ENCODE results near the gene CHURC1. TPM values are rescaled to one million over a fixed set of nuclear protein-coding genes. Genes with fewer than 3 reads are reported as not detected.

CHURC1 gene
- total and polyA plus RNA-seq, 2 experiments from 2014 or later: 42.0 to 218 TPM

DNA sequence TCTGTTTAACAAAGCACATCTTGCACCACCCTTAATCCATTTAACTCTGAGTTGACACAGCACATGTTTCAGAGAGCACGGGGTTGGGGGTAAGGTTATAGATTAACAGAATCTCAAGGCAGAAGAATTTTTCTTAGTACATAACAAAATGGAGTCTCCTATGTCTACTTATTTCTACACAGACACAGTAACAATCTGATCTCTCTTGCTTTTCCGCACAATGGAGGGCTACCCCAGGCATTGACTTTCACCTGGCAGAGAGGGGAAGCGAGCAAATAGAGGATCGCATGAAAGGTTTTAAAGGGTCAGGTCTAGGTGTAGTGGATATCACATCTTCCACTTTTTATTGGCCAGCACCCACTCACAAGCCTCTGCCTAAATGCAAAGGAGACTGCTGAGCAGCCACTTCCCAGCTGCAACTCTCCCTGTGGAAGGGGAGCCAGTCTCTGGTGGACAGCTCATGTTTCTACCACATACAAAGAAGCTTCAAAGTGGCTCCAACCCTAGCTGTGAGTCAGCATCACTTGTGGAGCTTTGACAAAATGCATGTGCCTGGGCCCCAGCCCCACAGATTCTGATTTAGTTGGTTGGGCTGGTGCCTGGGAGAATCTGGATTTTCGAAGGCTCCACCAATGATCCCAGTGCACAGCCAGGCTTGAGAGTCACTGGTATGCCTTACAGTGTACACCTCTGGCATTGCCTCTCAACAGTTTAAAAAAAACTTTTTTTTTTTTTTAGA lies 65.2 kb downstream of the CHURC1 start (continued):
- TF ChIP-seq, protein P1, sequence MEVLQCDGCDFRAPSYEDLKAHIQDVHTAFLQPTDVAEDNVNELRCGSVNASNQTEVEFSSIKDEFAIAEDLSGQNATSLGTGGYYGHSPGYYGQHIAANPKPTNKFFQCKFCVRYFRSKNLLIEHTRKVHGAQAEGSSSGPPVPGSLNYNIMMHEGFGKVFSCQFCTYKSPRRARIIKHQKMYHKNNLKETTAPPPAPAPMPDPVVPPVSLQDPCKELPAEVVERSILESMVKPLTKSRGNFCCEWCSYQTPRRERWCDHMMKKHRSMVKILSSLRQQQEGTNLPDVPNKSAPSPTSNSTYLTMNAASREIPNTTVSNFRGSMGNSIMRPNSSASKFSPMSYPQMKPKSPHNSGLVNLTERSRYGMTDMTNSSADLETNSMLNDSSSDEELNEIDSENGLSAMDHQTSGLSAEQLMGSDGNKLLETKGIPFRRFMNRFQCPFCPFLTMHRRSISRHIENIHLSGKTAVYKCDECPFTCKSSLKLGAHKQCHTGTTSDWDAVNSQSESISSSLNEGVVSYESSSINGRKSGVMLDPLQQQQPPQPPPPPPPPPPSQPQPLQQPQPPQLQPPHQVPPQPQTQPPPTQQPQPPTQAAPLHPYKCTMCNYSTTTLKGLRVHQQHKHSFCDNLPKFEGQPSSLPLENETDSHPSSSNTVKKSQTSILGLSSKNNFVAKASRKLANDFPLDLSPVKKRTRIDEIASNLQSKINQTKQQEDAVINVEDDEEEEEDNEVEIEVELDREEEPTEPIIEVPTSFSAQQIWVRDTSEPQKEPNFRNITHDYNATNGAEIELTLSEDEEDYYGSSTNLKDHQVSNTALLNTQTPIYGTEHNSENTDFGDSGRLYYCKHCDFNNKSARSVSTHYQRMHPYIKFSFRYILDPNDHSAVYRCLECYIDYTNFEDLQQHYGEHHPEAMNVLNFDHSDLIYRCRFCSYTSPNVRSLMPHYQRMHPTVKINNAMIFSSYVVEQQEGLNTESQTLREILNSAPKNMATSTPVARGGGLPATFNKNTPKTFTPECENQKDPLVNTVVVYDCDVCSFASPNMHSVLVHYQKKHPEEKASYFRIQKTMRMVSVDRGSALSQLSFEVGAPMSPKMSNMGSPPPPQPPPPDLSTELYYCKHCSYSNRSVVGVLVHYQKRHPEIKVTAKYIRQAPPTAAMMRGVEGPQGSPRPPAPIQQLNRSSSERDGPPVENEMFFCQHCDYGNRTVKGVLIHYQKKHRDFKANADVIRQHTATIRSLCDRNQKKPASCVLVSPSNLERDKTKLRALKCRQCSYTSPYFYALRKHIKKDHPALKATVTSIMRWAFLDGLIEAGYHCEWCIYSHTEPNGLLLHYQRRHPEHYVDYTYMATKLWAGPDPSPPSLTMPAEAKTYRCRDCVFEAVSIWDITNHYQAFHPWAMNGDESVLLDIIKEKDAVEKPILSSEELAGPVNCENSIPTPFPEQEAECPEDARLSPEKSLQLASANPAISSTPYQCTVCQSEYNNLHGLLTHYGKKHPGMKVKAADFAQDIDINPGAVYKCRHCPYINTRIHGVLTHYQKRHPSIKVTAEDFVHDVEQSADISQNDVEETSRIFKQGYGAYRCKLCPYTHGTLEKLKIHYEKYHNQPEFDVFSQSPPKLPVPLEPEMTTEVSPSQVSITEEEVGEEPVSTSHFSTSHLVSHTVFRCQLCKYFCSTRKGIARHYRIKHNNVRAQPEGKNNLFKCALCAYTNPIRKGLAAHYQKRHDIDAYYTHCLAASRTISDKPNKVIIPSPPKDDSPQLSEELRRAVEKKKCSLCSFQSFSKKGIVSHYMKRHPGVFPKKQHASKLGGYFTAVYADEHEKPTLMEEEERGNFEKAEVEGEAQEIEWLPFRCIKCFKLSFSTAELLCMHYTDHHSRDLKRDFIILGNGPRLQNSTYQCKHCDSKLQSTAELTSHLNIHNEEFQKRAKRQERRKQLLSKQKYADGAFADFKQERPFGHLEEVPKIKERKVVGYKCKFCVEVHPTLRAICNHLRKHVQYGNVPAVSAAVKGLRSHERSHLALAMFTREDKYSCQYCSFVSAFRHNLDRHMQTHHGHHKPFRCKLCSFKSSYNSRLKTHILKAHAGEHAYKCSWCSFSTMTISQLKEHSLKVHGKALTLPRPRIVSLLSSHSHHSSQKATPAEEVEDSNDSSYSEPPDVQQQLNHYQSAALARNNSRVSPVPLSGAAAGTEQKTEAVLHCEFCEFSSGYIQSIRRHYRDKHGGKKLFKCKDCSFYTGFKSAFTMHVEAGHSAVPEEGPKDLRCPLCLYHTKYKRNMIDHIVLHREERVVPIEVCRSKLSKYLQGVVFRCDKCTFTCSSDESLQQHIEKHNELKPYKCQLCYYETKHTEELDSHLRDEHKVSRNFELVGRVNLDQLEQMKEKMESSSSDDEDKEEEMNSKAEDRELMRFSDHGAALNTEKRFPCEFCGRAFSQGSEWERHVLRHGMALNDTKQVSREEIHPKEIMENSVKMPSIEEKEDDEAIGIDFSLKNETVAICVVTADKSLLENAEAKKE (CRISPR knock-in tag; IDR thresholded peaks at IDR 0.05): no peak
- no peak for TF ChIP-seq NANOG (IDR thresholded peaks at IDR 0.05; ENCODE audit: borderline replicate concordance)

DNA sequence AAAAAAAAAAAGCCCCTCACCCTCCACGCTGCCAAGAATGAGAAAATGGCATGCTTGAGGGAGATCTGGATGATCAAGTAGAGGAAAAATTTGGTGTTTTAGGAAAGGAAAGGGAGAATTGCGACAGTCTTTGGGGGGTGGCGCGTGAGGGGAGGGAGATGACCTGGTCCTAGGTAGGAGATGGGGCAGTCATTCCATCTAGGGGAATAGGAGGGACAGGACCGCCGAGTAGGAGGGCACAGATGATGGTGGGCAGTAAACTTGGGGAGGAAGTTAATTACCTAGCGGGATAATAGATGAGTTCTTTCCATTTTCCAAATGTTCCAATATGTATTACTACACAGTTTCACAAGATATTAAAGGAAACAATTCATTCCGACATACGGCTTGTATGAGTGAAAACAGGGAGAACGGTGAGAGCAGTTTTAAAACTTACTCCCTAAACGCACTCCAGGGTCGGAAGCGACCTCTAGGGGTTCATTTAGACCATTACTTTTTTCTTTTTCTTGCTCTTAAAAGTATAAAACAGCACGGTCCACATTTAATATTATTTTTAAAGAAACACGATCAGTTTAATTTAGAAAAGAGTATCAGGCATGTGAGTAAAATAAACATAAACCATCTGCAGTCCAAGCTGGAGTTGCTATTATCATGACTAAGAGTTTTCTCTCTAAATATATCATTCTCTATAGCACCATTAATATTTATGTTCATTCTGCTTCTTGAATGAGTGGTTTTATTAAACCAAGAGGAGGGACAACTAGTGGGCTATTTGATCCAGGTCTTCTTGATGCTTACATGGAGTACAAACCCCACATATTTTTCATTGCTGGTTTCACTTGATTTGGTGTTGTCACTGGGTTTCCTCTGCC lies 69.4 kb downstream of the CHURC1 start:
- H3K4me3 ChIP-seq: peak overlapping the region; percentile 30
- H3K27ac ChIP-seq (ENCODE audit: low read depth): no peak overlapping the region
- H3K36me3 Mint-ChIP-seq (ENCODE audit: low read depth): no peaks in the 10 kb centered on the region
- peak overlapping the region; percentile 73 for H3K4me3 Mint-ChIP-seq
- TF ChIP-seq CREB1 (CRISPR knock-in tag; IDR thresholded peaks at IDR 0.05; ENCODE audit: low read depth) (no peak), NANOG (IDR thresholded peaks at IDR 0.05; ENCODE audit: borderline replicate concordance) (no peak), JUNB (IDR thresholded peaks at IDR 0.05; ENCODE audit: unreplicated experiment) (no peak), CTCF (conservative IDR thresholded peaks at IDR 0.05; ENCODE audit: low read depth in 2 of 2) (peak; percentile 76 to 83), EZH2phosphoT487 (IDR thresholded peaks at IDR 0.05; ENCODE audit: unreplicated experiment) (no peak), EZH2 (IDR thresholded peaks at IDR 0.05; ENCODE audit: low read depth, unreplicated experiment) (no peak)
- TF ChIP-seq, protein P2, sequence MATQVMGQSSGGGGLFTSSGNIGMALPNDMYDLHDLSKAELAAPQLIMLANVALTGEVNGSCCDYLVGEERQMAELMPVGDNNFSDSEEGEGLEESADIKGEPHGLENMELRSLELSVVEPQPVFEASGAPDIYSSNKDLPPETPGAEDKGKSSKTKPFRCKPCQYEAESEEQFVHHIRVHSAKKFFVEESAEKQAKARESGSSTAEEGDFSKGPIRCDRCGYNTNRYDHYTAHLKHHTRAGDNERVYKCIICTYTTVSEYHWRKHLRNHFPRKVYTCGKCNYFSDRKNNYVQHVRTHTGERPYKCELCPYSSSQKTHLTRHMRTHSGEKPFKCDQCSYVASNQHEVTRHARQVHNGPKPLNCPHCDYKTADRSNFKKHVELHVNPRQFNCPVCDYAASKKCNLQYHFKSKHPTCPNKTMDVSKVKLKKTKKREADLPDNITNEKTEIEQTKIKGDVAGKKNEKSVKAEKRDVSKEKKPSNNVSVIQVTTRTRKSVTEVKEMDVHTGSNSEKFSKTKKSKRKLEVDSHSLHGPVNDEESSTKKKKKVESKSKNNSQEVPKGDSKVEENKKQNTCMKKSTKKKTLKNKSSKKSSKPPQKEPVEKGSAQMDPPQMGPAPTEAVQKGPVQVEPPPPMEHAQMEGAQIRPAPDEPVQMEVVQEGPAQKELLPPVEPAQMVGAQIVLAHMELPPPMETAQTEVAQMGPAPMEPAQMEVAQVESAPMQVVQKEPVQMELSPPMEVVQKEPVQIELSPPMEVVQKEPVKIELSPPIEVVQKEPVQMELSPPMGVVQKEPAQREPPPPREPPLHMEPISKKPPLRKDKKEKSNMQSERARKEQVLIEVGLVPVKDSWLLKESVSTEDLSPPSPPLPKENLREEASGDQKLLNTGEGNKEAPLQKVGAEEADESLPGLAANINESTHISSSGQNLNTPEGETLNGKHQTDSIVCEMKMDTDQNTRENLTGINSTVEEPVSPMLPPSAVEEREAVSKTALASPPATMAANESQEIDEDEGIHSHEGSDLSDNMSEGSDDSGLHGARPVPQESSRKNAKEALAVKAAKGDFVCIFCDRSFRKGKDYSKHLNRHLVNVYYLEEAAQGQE (IDR thresholded peaks at IDR 0.05; ENCODE audit: unreplicated experiment): no peak
- TF ChIP-seq, protein P3, sequence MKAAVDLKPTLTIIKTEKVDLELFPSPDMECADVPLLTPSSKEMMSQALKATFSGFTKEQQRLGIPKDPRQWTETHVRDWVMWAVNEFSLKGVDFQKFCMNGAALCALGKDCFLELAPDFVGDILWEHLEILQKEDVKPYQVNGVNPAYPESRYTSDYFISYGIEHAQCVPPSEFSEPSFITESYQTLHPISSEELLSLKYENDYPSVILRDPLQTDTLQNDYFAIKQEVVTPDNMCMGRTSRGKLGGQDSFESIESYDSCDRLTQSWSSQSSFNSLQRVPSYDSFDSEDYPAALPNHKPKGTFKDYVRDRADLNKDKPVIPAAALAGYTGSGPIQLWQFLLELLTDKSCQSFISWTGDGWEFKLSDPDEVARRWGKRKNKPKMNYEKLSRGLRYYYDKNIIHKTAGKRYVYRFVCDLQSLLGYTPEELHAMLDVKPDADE (IDR thresholded peaks at IDR 0.05): no peak
- no peaks in the 10 kb centered on the region for H3K9me2 ChIP-seq (ENCODE audit: insufficient read depth)
- no peaks in the 10 kb centered on the region for H3K36me3 ChIP-seq (ENCODE audit: insufficient read depth)
- H3K27me3 Mint-ChIP-seq (ENCODE audit: insufficient read depth, low read depth, poor library complexity): peaks cover 19% of the 10 kb centered on the region
- H3K4me2 ChIP-seq: peak overlapping the region; percentile 7
- H3K79me2 ChIP-seq (replicated peaks; ENCODE audit: insufficient read depth): peaks cover 15% of the 10 kb centered on the region
- ATAC-seq (peak; percentile 14; the same call in 2 of the 3 replicates), DNase-seq (ENCODE audit: low spot score) (peak; percentile 80)
- no peaks in the 10 kb centered on the region for H4K20me1 ChIP-seq (replicated peaks; ENCODE audit: insufficient read depth)
- peaks cover 5% of the 10 kb centered on the region; the same call in 1 of the 2 replicates for H3K27me3 ChIP-seq (ENCODE audit: insufficient read depth)
- no peak overlapping the region for H3K27ac Mint-ChIP-seq
- 0 out of 2 replicates have a peak, but pooled peaks cover 3% of the 10 kb centered on the region for H3F3A ChIP-seq (replicated peaks; ENCODE audit: low read depth)
- no peak overlapping the region for H2AFZ ChIP-seq
- no peaks in the 10 kb centered on the region for H3K9me3 Mint-ChIP-seq
- H3K4me1 Mint-ChIP-seq: peaks cover 10% of the 10 kb centered on the region
- peaks cover 17% of the 10 kb centered on the region for H3K4me1 ChIP-seq (ENCODE audit: insufficient read depth)
